ENCODE measurements around the gene FAM210A. TPM values are rescaled to one million over a fixed set of nuclear protein-coding genes. Genes with fewer than 3 reads are reported as not detected.

The FAM210A gene
- total and polyA plus RNA-seq, 2 of the 4 experiments (the other 2 are of a cell fraction): 9.8 to 25.3 TPM

DNA sequence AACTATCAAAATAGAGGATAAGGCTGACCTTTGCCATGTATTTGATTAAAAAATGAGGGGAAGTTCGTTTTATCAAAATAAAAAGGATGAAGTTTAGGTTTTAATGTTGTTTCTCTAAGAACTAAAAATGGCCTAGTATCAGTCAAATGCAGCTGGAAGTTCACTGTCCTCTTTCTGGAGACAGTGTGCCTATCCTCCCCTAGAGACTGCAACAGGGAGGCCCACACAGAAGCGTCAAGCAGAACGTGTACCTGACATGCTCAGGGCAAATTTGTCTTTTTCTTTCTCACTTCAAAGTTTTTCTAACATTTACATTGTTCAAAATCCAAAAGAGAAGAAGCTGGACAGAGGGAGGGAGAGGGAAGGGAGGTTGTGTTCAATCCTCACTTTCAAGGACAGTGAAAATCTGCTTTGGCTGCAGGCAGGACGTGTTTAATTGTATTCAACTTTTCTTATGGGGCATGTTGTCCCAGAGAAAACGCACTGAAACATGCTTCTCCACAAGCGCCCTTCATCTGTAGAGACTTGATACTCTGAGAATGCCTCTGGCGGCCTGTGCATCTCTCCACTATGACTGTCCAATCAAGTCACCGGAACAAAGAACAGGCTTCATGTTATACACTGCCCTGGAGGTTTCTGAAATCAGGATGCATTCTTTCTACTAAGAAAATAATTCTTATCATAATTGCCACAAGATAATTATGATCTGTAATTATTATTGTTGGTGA, 65.1 kb downstream of the FAM210A start:
- no peak overlapping the region for H4K91ac ChIP-seq (ENCODE audit: insufficient read depth, low read depth, low read length)
- no peaks in the 10 kb centered on the region for H3K79me1 ChIP-seq (ENCODE audit: low read depth in 1 of 2, low read length in 2 of 2)
- intact Hi-C loops (cut with micrococcal nuclease): no loop called here
- no peak overlapping the region for H3K27ac ChIP-seq (ENCODE audit: insufficient read depth, low read length)
- no peak overlapping the region for H3K14ac ChIP-seq (replicated peaks; ENCODE audit: low read depth, low read length)
- no peak overlapping the region for H2AK9ac ChIP-seq (replicated peaks; ENCODE audit: low read depth, low read length, poor library complexity)
- BruUV-seq (replicated peaks): no TSS peak
- H3K4me1 ChIP-seq (ENCODE audit: control insufficient read depth, insufficient read depth, low read length): no peaks in the 10 kb centered on the region
- no peak overlapping the region for H4K8ac ChIP-seq (ENCODE audit: low read depth in 2 of 2, low read length in 2 of 2)
- H3K9ac ChIP-seq (ENCODE audit: low read depth, low read length): no peak overlapping the region
- H2BK5ac ChIP-seq (ENCODE audit: low read depth, low read length, poor library complexity, severe bottlenecking): no peak overlapping the region
- no peak overlapping the region for H3K4me2 ChIP-seq (ENCODE audit: low read depth, low read length)
- no peak overlapping the region for H3K4ac ChIP-seq (ENCODE audit: low read depth, low read length)
- in situ Hi-C loops (cut with MboI; ENCODE audit: low sequenced_read_pairs): no loop called here
- peaks cover 4% of the 10 kb centered on the region for H3K36me3 ChIP-seq (ENCODE audit: control insufficient read depth, insufficient read depth, low read length)
- no peaks in the 10 kb centered on the region for H3K27me3 ChIP-seq (ENCODE audit: control insufficient read depth, insufficient read depth, low read length)
- no peaks in the 10 kb centered on the region for H3K9me3 ChIP-seq (ENCODE audit: control insufficient read depth, insufficient read depth, low read length)
- TF ChIP-seq, protein P1, sequence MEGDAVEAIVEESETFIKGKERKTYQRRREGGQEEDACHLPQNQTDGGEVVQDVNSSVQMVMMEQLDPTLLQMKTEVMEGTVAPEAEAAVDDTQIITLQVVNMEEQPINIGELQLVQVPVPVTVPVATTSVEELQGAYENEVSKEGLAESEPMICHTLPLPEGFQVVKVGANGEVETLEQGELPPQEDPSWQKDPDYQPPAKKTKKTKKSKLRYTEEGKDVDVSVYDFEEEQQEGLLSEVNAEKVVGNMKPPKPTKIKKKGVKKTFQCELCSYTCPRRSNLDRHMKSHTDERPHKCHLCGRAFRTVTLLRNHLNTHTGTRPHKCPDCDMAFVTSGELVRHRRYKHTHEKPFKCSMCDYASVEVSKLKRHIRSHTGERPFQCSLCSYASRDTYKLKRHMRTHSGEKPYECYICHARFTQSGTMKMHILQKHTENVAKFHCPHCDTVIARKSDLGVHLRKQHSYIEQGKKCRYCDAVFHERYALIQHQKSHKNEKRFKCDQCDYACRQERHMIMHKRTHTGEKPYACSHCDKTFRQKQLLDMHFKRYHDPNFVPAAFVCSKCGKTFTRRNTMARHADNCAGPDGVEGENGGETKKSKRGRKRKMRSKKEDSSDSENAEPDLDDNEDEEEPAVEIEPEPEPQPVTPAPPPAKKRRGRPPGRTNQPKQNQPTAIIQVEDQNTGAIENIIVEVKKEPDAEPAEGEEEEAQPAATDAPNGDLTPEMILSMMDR (conservative IDR thresholded peaks at IDR 0.05; ENCODE audit: low read depth, low read length): no peak
- TF ChIP-seq RCOR1 (IDR thresholded peaks at IDR 0.05; ENCODE audit: insufficient replicate concordance, low read length) (no peak), CEBPB (IDR thresholded peaks at IDR 0.05; ENCODE audit: low read depth, low read length) (no peak), MAFK (IDR thresholded peaks at IDR 0.05; ENCODE audit: low read depth, low read length) (no peak)
- TF ChIP-seq, protein P2, sequence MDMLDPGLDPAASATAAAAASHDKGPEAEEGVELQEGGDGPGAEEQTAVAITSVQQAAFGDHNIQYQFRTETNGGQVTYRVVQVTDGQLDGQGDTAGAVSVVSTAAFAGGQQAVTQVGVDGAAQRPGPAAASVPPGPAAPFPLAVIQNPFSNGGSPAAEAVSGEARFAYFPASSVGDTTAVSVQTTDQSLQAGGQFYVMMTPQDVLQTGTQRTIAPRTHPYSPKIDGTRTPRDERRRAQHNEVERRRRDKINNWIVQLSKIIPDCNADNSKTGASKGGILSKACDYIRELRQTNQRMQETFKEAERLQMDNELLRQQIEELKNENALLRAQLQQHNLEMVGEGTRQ (IDR thresholded peaks at IDR 0.05; ENCODE audit: low read depth, low read length): no peak
- no peak overlapping the region for H3K56ac ChIP-seq (ENCODE audit: extremely low read depth, insufficient read depth, low read length)
- no peak overlapping the region for H2BK20ac ChIP-seq (ENCODE audit: low read depth, low read length)
- H2BK15ac ChIP-seq (ENCODE audit: low read depth, low read length): no peak overlapping the region
- dilution Hi-C loops (cut with HindIII; ENCODE audit: low sequenced_read_pairs, unreplicated experiment): no loop called here
- H2AFZ ChIP-seq (replicated peaks; ENCODE audit: low read length, poor library complexity): no peak overlapping the region
- ATAC-seq (ENCODE audit: low read depth): no peak
- no peak overlapping the region for H2AK5ac ChIP-seq (ENCODE audit: low read depth, low read length)
- H3K23ac ChIP-seq (ENCODE audit: low read depth, low read length): no peak overlapping the region
- no peak overlapping the region for H4K5ac ChIP-seq (ENCODE audit: low read depth, low read length)
- POLR2A ChIA-PET (ENCODE audit: unreplicated experiment): no interaction called here
- 100% methylated on average over 2 of the region's 8 CpGs; no CpG with 5 or more reads in 1 of the 2 experiments for WGBS, 2 experiments (ENCODE audit: extremely low coverage in 2 of 2, insufficient read length in 1 of 2)
- no peaks in the 10 kb centered on the region for H4K20me1 ChIP-seq (ENCODE audit: insufficient read depth, low read length)
- no peaks in the 10 kb centered on the region for H3K9me1 ChIP-seq (ENCODE audit: insufficient read depth, low read length)
- no peak overlapping the region for H3K4me3 ChIP-seq (ENCODE audit: insufficient read depth, low read depth, low read length)
- H3K18ac ChIP-seq (ENCODE audit: low read depth, low read length): no peak overlapping the region
- no peak overlapping the region for H2BK120ac ChIP-seq (ENCODE audit: low read depth, low read length)
- CTCF ChIA-PET: no interaction called here
- DNase-seq: no peak

Data from IMR-90 (cell line).